SU-DHL-6 (cell line): ENCODE results near the gene CAPSL.

Source experiments
- H2AFZ ChIP-seq: fragments of 200-600 bp; sonication (generic); 2 replicates; pipeline ENCODE4 v1.6.1; 2014; ENCODE audit warnings: low read depth, mild to moderate bottlenecking, moderate library complexity, mixed read lengths, antibody characterized with exemption, low read length; ENCODE audit not compliant: severe bottlenecking
- H3F3A ChIP-seq: fragments of 200-600 bp; shearing (Covaris generic); 2 replicates; pipeline ENCODE4 v1.6.0; 2016; ENCODE audit warnings: antibody characterized with exemption, mild to moderate bottlenecking; ENCODE audit not compliant: insufficient read depth
- H3K27ac ChIP-seq: fragments of 200-600 bp; sonication (generic); 2 replicates; pipeline ENCODE4 v1.5.1; 2016; ENCODE audit warnings: low read depth, mild to moderate bottlenecking, low read length, moderate library complexity, mixed read lengths
- H3K27me3 ChIP-seq: fragments of 200-600 bp; sonication (generic), shearing (Covaris generic); 2 replicates; pipeline ENCODE4 v1.6.0; 2014; ENCODE audit warnings: mild to moderate bottlenecking, low read length
- H3K36me3 ChIP-seq: fragments of 200-600 bp; sonication (generic); 2 replicates; pipeline ENCODE4 v1.6.1; 2014; ENCODE audit warnings: mild to moderate bottlenecking, low read length, mixed read lengths
- H3K4me2 ChIP-seq: fragments of 300-600, 200-600 bp; shearing (Covaris generic), sonication (generic); 2 replicates; pipeline ENCODE4 v1.6.0; 2014; ENCODE audit warnings: low read length, low read depth, mild to moderate bottlenecking; ENCODE audit not compliant: poor library complexity, severe bottlenecking
- H3K4me3 ChIP-seq: fragments of 200-600 bp; sonication (generic); 2 replicates; pipeline ENCODE4 v1.5.1; 2014; ENCODE audit warnings: antibody characterized with exemption, low read length, mild to moderate bottlenecking, mixed read lengths; ENCODE audit not compliant: insufficient read depth, poor library complexity, severe bottlenecking
- H3K79me2 ChIP-seq: fragments of 200-600 bp; sonication (generic); 2 replicates; pipeline ENCODE4 v1.6.1; 2014; ENCODE audit warnings: mild to moderate bottlenecking, low read length, moderate library complexity; ENCODE audit not compliant: insufficient read depth
- H3K9ac ChIP-seq: fragments of 200-600 bp; sonication (generic); 2 replicates; pipeline ENCODE4 v1.7.0; 2014; ENCODE audit warnings: mild to moderate bottlenecking, low read length
- H3K9me2 ChIP-seq: fragments of 200-600 bp; sonication (generic); replicated peaks from 2 replicates; pipeline ENCODE4 v1.6.1; 2014; ENCODE audit warnings: low read length; ENCODE audit not compliant: insufficient read depth
- H3K9me3 ChIP-seq: fragments of 200-600 bp; sonication (generic); 2 replicates; pipeline ENCODE4 v1.6.1; 2014; ENCODE audit warnings: low read length, mixed read lengths; ENCODE audit not compliant: insufficient read depth
- H4K20me1 ChIP-seq: fragments of 200-600 bp; sonication (generic); 2 replicates; pipeline ENCODE4 v1.6.1; 2014; ENCODE audit warnings: low read depth, mild to moderate bottlenecking, antibody characterized with exemption, low read length, moderate library complexity, mixed read lengths
- EZH2phosphoT487 ChIP-seq: fragments of 200-600 bp; sonication (generic), shearing (Covaris generic); conservative IDR thresholded peaks from 2 replicates; pipeline ENCODE4 v1.6.1; 2018; ENCODE audit warnings: mild to moderate bottlenecking, antibody characterized with exemption, low read length, moderate library complexity, mixed read lengths
- TF ChIP-seq, protein P1 (sequence below): fragments of 200-600 bp; sonication (generic); IDR thresholded peaks from one replicate; pipeline ENCODE4 v1.5.1; 2017; ENCODE audit warnings: antibody characterized with exemption, mild to moderate bottlenecking, low read length, moderate library complexity; ENCODE audit not compliant: insufficient read depth, poor library complexity, severe bottlenecking

The CAPSL gene

DNA sequence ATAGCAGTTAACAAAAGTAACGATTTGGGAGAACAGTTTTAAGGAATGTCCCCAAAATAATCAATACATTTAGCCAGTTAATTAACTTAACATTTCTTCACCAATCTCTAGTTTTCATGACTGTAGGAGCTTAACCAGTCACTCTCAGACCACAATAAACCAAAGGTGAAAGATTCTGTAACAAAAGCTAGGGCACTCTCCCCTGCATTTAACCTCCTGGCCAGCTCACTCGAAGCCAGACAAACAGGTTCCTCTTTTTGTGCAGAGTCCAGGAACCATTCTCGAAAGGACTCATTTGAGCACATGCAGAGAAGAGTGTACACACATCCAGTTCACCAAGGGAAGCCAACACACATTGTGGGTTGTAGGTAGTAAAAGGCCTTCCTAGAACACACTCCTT lies 75.3 kb downstream of the CAPSL start:
- Histone ChIP-seq H3K9me3 (no peaks in the 10 kb centered on the region), H3K79me2 (no peaks in the 10 kb centered on the region), H3K27ac (no peak overlapping the region), H2AFZ (no peak overlapping the region), H3K36me3 (no peaks in the 10 kb centered on the region), H4K20me1 (no peaks in the 10 kb centered on the region), H3K4me3 (no peak overlapping the region), H3F3A (no peaks in the 10 kb centered on the region), H3K9ac (no peak overlapping the region), H3K27me3 (no peaks in the 10 kb centered on the region), H3K4me2 (no peak overlapping the region), H3K9me2 (no peaks in the 10 kb centered on the region)
- TF ChIP-seq EZH2phosphoT487, result no peak
- TF ChIP-seq, protein P1, sequence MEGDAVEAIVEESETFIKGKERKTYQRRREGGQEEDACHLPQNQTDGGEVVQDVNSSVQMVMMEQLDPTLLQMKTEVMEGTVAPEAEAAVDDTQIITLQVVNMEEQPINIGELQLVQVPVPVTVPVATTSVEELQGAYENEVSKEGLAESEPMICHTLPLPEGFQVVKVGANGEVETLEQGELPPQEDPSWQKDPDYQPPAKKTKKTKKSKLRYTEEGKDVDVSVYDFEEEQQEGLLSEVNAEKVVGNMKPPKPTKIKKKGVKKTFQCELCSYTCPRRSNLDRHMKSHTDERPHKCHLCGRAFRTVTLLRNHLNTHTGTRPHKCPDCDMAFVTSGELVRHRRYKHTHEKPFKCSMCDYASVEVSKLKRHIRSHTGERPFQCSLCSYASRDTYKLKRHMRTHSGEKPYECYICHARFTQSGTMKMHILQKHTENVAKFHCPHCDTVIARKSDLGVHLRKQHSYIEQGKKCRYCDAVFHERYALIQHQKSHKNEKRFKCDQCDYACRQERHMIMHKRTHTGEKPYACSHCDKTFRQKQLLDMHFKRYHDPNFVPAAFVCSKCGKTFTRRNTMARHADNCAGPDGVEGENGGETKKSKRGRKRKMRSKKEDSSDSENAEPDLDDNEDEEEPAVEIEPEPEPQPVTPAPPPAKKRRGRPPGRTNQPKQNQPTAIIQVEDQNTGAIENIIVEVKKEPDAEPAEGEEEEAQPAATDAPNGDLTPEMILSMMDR, result no peak

DNA sequence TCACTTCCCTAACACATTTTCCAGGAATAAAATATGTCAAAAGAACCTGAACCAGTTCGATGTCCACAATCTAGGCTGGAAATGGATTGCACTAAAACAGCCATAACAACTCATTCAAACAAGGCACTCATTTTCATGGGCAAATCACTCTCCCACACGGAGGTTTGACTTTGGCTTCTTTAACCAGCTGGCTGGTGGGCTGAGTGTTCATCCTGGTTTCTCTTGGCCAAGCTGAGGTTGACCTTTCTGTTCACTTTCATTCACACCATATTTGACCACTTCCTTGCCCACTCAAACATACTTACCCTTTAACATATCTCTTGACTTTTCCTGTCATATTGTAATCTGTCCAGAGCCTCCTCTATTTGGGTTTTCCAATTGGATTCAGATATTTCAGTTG lies 76.3 kb downstream of the CAPSL start:
- Histone ChIP-seq H3K79me2 (no peaks in the 10 kb centered on the region), H3K9me2 (no peaks in the 10 kb centered on the region), H3K36me3 (no peaks in the 10 kb centered on the region), H3K9ac (no peak overlapping the region), H3K9me3 (no peaks in the 10 kb centered on the region), H2AFZ (no peak overlapping the region), H4K20me1 (no peaks in the 10 kb centered on the region), H3K4me2 (no peak overlapping the region), H3F3A (no peaks in the 10 kb centered on the region), H3K27me3 (no peaks in the 10 kb centered on the region), H3K4me3 (no peak overlapping the region), H3K27ac (no peak overlapping the region)
- TF ChIP-seq, protein P1, result no peak
- TF ChIP-seq EZH2phosphoT487, result no peak

DNA sequence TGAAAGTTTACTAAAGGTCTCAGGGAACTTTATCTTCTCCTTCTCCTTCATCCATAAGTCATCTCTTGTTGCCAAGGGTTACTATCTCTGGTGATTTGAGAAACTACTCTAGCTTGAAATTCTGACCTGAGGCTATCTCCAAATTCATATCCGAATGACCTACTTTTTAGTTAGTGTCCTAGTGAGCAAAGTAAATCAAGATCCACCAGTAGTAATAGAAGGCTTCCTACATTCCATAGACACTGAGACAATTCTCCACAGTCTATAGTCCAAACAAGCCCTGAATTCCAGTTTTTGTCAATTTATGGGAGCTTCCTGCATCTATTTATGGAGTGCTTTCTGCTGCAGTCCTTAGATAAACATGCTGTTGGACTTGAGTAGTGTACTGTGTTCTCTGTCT lies 76.7 kb downstream of the CAPSL start:
- H4K20me1 ChIP-seq, result no peaks in the 10 kb centered on the region
- no peak overlapping the region for H3K4me3 ChIP-seq
- no peaks in the 10 kb centered on the region for H3K9me2 ChIP-seq
- H3K4me2 ChIP-seq, result no peak overlapping the region
- TF ChIP-seq, protein P1, result no peak
- TF ChIP-seq EZH2phosphoT487, result no peak
- H2AFZ ChIP-seq, result no peak overlapping the region
- H3K79me2 ChIP-seq, result no peaks in the 10 kb centered on the region
- no peak overlapping the region for H3K27ac ChIP-seq
- no peaks in the 10 kb centered on the region for H3K9me3 ChIP-seq
- H3K27me3 ChIP-seq, result no peaks in the 10 kb centered on the region
- H3F3A ChIP-seq, result no peaks in the 10 kb centered on the region
- H3K9ac ChIP-seq, result no peak overlapping the region
- no peaks in the 10 kb centered on the region for H3K36me3 ChIP-seq
